Peyer's patch (tissue), 4 donors: ENCODE measurements around the gene USP6NL. TPM values are rescaled to one million over a fixed set of nuclear protein-coding genes. Genes with fewer than 3 reads are reported as not detected.

Source experiments
- DNase-seq, 3 donors: peaks; one replicate each; pipeline ENCODE4 v3.0.0-alpha.2; 2017 to 2019
- H3K27ac ChIP-seq, 4 donors: fragments of 200-600 bp; sonication (generic); one replicate each; pipeline ENCODE4 v1.5.1; 2016 to 2019
- H3K27me3 ChIP-seq, 2 donors: fragments of 200-600 bp; sonication (generic); one replicate each; pipeline ENCODE4 v1.5.1; 2019
- H3K36me3 ChIP-seq, 3 donors: fragments of 200-600 bp; sonication (generic); one replicate each; pipeline ENCODE4 v1.5.1; 2016 to 2019
- H3K4me1 ChIP-seq, 4 donors: fragments of 200-600 bp; sonication (generic); one replicate each; pipeline ENCODE4 v1.5.1; 2016 to 2019
- H3K4me3 ChIP-seq, 4 donors: fragments of 200-600 bp; sonication (generic); 1 replicate in 3 of 4; 2 replicates in 1 of 4; pipeline ENCODE4 v1.5.1; 2016 to 2019; ENCODE audit warnings: mild to moderate bottlenecking in 1 of 4
- H3K9me3 ChIP-seq, 4 donors: fragments of 200-600 bp; sonication (generic); one replicate each; pipeline ENCODE4 v1.5.1; 2016 to 2019; ENCODE audit warnings: mild to moderate bottlenecking in 1 of 4
- POLR2A ChIP-seq, 2 donors: fragments of 450-650 bp; IDR thresholded peaks; one replicate each; pipeline ENCODE4 v1.5.1; 2017; ENCODE audit warnings: antibody characterized with exemption in 2 of 2, mild to moderate bottlenecking in 2 of 2, moderate library complexity in 2 of 2
- total RNA-seq, 4 donors: library from RNA; depleted of rRNA; stranded (reverse); fragments of >200 nt; gene quantifications; one replicate each; pipeline ENCODE4 v1.1.0, GENCODE V29; 2016
- TF ChIP-seq, protein P1 (sequence below), 6 experiments: fragments of 450-650 bp in 4 of 6; fragments of 200-600 bp in 2 of 6; sonication (generic) in 1 of 6; IDR thresholded peaks; one replicate each; pipeline ENCODE4 v1.5.1; 2017 to 2019; ENCODE audit warnings: antibody characterized with exemption in 6 of 6, mild to moderate bottlenecking in 3 of 6, moderate library complexity in 1 of 6

USP6NL gene
- total RNA-seq, 4 donors from 2014 or later = 15.0 to 52.8 (median 19.3) TPM

DNA sequence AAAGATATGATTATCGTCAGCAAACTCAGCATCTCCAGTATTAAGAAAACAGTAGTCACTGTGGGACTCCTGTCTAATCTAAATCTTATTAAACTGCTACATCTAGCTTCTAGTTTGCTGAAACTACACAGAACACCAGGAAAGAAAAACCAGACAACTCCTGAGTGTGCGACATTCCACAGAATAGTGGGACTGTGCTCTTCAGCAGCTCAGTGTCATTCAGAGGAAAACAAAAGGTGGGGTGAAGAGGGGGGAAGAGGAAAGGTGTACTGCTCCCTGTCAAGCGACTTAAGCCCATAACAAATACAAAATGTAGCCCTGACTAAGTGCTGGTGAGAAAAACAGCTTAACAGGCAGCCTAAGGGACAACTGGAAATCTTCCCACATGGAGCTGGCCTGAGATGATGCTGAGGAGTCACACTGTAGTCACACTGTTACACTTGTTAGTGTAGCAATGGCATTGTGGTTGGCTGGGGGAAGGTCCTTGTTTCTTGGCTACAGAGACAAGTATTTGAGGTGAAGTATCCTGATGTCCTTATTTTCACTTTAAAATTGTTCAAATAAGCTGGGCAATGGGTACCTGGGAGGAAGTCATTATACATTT, 135.5 kb downstream of the USP6NL start:
- H3K4me1 ChIP-seq = no peaks in the 10 kb centered on the region
- no peaks in the 10 kb centered on the region for H3K27me3 ChIP-seq
- TF ChIP-seq, protein P1, sequence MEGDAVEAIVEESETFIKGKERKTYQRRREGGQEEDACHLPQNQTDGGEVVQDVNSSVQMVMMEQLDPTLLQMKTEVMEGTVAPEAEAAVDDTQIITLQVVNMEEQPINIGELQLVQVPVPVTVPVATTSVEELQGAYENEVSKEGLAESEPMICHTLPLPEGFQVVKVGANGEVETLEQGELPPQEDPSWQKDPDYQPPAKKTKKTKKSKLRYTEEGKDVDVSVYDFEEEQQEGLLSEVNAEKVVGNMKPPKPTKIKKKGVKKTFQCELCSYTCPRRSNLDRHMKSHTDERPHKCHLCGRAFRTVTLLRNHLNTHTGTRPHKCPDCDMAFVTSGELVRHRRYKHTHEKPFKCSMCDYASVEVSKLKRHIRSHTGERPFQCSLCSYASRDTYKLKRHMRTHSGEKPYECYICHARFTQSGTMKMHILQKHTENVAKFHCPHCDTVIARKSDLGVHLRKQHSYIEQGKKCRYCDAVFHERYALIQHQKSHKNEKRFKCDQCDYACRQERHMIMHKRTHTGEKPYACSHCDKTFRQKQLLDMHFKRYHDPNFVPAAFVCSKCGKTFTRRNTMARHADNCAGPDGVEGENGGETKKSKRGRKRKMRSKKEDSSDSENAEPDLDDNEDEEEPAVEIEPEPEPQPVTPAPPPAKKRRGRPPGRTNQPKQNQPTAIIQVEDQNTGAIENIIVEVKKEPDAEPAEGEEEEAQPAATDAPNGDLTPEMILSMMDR (IDR thresholded peaks at IDR 0.05) = no peak
- TF ChIP-seq POLR2A (IDR thresholded peaks at IDR 0.05) = no peak
- DNase-seq = no peak
- H3K36me3 ChIP-seq = no peaks in the 10 kb centered on the region
- no peak overlapping the region for H3K4me3 ChIP-seq
- no peaks in the 10 kb centered on the region for H3K9me3 ChIP-seq
- H3K27ac ChIP-seq = no peak overlapping the region

DNA sequence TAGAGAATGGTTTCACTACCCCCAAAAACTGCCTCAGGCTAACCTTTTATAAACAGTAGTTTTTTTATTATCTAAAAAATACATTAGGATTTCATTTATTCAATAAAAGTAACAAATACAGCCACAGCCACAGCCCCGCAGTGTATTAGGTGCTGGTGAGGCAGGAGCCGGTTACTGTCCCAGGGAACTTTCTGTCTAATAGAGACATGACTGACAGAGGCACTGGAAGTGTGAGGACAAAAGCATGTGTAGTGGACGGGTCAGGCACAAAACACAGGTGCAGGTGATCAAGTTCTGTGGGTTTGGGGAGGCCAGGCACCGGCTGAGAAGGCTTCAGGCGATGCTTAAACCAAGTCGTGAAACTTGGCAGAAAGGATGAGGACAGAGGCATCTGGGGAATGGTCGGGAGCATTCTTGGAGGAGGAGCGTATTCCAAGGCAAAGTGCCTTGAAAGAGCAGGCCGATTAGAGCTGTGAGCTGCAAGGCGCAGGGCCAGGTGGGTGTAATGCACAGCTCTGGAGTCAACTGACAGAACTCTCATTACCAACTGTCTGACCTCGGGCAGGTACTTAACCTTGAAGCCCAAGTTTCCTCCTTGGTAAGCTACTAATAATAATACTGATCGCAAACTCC, 138.2 kb downstream of the USP6NL start:
- Histone ChIP-seq H3K36me3 (peaks cover 0 to 6% (median 0%) of the 10 kb centered on the region in 3 donors), H3K4me3 (no peak overlapping the region), H3K9me3 (no peaks in the 10 kb centered on the region), H3K27ac (no peak overlapping the region), H3K27me3 (no peaks in the 10 kb centered on the region), H3K4me1 (no peaks in the 10 kb centered on the region)
- DNase-seq = no peak
- TF ChIP-seq POLR2A (IDR thresholded peaks at IDR 0.05) = no peak
- TF ChIP-seq, protein P1 (IDR thresholded peaks at IDR 0.05) = no peak

DNA sequence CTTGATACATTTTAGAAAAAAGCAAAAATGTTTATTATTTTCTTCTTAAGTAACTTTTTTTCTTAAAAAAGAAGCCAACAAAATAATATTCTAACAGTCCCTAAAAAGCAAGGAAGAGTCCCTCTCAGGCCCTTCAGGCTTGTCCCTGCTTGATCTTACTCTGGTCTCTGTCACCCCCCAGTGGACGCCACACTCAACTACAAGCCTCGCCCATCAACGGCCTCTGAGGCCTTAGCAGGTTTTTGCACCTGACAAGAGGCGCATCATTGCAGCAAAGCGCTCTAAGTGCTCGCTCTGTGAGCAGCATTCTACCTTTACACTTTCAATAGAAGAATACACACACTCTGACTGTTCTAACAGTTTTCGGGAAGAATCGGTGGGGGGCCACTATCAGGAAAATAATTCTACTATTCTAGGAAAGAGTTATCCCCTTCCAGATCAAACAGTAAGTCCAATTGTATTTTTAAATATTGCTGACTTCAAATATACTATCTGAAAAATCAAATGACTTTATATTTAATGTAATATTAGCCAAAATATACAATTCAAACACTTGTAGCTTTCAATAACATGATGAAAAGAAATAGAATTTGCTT, 139.2 kb downstream of the USP6NL start:
- peaks cover 0 to 6% (median 0%) of the 10 kb centered on the region in 3 donors for H3K36me3 ChIP-seq
- H3K9me3 ChIP-seq = no peaks in the 10 kb centered on the region
- TF ChIP-seq, protein P1 (IDR thresholded peaks at IDR 0.05) = peak; percentile 29 to 80 (median 72)
- no peak for TF ChIP-seq POLR2A (IDR thresholded peaks at IDR 0.05)
- H3K27me3 ChIP-seq = no peaks in the 10 kb centered on the region
- H3K27ac ChIP-seq = no peak overlapping the region
- no peaks in the 10 kb centered on the region for H3K4me1 ChIP-seq
- no peak overlapping the region for H3K4me3 ChIP-seq
- peak in 2 of 3 donors; percentile 54 to 81 for DNase-seq

DNA sequence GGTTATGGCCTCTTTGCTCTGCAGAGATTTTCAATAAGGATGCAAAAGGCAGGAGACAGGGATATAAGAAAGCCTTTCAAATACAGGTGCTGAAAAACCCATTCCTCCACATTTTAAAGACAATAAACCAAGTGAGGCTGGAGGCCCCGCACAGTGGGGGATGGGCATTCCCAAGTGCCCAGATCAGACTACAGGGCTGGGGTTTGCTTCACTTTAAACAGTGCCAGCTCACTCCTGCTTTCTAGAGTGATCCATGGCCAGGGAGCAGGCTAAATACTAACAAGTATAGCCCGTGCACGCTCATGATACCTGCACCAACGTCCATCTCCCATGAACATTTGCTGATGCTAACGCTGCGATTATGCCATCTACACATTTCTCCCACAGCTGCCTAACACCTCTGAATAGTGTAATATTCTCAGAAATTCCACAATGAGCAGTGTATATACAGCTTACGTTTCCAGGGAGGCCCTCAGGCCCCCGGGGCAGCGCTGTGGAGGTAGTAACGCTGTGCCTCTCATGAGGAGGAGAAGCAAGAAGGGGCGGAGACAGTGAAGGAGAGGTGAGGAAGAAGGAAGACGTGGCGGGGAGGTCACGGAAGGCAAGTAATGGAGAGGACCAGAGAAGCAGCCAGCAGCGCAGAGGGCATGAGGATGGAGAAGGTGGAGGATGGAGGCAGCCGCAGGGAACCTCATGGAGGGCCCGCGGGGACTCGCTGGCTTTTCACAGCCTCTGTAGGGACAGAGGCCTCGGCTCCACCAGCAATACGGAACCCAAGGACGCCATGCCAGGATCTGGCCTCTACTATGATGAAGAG, 141.7 kb downstream of the USP6NL start:
- Histone ChIP-seq H3K27ac (no peak overlapping the region), H3K27me3 (no peaks in the 10 kb centered on the region), H3K36me3 (peaks cover 0 to 6% (median 0%) of the 10 kb centered on the region in 3 donors), H3K4me3 (no peak overlapping the region), H3K9me3 (no peaks in the 10 kb centered on the region), H3K4me1 (no peaks in the 10 kb centered on the region)
- DNase-seq = no peak
- TF ChIP-seq, protein P1 (IDR thresholded peaks at IDR 0.05) = no peak
- no peak for TF ChIP-seq POLR2A (IDR thresholded peaks at IDR 0.05)

DNA sequence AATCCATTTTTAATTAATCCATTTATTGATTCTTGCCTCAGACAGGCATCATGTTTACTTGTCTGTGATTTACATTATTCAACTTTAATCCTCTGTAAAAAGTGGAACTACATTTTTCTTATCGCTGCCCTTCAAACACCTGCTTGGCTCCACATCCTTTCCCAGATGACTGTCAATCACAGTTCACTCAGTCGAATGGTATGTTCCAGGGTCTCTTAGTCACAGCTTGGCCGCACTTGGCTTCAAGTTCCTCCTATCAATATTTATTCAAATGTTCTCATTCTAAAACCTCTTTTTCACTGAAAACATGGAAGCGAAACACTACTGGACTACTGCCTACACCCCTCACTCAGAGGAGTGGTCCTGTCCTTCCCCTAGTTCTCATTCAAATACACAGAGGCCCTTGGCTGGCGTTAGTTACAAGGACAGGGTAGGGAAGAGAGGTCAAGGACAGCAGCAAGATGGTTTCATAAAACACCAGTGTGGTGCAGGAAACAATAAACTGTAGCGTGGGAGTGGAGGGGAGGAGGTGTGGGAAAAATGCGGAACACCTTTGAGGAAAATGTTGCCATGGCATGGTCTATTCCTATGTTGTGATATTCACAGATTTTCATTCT, 143.2 kb downstream of the USP6NL start:
- H3K4me3 ChIP-seq = no peak overlapping the region
- DNase-seq = no peak
- TF ChIP-seq, protein P1 (IDR thresholded peaks at IDR 0.05) = no peak
- TF ChIP-seq POLR2A (IDR thresholded peaks at IDR 0.05) = no peak
- H3K36me3 ChIP-seq = peaks cover 0 to 18% (median 0%) of the 10 kb centered on the region in 3 donors
- no peaks in the 10 kb centered on the region for H3K27me3 ChIP-seq
- H3K27ac ChIP-seq = no peak overlapping the region
- H3K9me3 ChIP-seq = no peaks in the 10 kb centered on the region
- H3K4me1 ChIP-seq = no peaks in the 10 kb centered on the region
